Measurements from ENCODE around the gene SORCS2. TPM values are rescaled to one million over a fixed set of nuclear protein-coding genes. Genes with fewer than 3 reads are reported as not detected.

The SORCS2 gene
- under 1 TPM; 0.19 to 0.85 (median 0.66) TPM for total RNA-seq

DNA sequence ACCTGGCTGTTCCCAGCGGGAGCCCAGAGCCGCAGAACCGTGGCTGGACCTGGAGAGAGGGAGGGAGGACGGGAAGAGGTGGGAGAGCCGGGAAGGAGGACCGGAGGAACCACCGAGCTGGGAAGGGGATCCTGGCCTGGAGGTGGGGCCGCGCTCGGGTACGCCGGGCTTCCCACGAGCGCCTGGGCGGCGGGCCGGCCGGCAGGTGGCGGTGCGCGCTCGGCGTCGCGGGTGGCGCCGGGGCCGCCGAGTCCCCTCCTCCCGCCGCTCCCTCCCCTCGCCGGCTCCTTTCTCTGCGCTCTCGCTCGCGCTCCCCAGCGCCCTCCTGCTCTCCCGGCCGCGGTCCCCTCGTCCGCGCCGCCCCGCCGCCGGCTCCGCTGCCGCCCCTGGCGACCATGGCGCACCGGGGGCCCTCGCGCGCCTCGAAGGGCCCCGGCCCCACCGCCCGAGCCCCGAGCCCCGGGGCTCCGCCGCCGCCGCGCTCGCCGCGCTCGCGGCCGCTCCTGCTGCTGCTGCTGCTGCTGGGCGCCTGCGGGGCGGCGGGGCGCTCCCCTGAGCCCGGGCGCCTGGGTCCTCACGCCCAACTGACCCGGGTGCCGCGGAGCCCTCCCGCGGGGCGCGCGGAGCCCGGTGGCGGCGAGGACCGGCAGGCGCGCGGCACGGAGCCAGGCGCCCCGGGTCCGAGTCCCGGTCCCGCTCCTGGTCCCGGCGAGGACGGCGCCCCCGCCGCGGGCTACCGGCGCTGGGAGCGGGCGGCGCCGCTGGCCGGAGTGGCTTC lies at the start of gene SORCS2:
Gene SORCS2 (plus strand): TSS at position 287 of the 778 bp plus-strand sequence.
- TF ChIP-seq, protein P1, sequence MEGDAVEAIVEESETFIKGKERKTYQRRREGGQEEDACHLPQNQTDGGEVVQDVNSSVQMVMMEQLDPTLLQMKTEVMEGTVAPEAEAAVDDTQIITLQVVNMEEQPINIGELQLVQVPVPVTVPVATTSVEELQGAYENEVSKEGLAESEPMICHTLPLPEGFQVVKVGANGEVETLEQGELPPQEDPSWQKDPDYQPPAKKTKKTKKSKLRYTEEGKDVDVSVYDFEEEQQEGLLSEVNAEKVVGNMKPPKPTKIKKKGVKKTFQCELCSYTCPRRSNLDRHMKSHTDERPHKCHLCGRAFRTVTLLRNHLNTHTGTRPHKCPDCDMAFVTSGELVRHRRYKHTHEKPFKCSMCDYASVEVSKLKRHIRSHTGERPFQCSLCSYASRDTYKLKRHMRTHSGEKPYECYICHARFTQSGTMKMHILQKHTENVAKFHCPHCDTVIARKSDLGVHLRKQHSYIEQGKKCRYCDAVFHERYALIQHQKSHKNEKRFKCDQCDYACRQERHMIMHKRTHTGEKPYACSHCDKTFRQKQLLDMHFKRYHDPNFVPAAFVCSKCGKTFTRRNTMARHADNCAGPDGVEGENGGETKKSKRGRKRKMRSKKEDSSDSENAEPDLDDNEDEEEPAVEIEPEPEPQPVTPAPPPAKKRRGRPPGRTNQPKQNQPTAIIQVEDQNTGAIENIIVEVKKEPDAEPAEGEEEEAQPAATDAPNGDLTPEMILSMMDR (IDR thresholded peaks at IDR 0.05; ENCODE audit: low read depth) = no peak

DNA sequence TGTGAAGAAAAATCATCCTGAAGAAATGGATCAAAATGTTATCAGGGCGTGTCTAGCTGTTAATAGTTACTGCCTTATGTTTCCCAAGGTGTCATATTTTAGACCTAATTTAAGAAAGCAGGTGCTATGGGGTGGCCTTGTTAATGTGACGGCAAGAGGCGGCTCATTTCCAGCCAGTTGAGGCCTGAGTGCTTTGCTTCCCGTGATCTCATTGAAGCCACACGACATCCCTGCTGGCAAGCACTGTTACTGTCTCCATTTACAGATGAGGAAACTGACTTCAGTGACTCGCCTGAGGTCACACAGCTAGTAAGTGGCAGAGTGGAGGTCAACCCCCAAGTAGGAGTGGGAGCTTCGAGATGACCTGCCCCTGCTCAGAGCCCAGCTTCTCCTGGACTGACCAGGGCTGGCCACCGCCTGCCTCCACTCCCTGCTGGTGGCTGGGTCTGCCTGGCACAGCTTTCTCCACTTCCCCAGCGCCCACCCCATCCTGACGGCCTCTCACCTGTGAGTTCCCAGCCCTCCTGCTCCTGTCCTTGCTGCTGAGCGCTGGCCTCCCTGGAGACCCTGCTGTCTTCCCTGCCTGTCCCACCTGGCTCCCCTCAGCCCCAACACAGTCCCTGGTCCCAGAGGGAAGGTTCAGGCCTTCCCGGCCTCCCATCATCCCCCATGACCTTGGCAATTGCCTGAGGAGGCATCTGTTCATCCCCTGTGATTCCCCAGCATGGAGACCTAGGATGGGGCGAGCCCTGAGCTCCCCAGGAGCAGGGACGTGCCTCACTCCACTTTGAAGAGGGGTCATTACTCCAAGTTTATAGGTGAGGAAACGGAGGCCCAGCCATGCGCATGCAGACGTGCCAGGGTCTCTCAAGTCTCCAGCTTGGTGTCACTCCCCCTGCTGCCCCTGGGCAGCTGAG lies 47.7 kb upstream of the SORCS2 start:
- TF ChIP-seq, protein P1 (IDR thresholded peaks at IDR 0.05; ENCODE audit: low read depth) = no peak

DNA sequence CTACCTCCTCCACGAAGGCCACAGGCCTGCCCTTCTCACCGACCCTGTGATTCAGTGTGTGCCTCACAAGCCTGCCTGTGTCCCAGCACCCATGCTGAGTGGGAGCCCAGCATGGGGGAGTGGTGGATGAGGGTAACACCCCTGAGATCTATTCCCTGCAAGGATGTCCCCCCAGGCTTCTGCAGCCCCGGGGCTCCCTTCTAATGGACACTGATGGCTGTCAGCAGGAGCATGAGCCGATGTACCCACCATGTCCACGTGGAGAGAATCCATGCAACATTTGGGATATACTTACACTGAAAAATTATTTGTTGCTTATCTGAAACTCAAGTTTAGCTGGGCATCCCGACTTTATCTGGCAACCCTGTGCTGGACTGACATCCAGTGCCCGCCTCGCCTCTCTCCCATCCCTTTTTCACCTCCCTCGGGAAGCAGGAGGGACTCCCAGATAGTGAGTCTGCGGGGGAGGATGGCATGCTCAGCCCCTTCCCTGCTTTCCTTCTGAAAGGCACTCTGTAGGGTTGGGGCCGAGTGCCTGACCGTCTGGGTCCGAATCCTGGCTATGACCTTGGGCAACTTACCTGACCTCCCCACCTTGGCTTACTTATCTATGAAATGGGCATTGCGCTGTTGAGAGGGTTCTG lies 46.9 kb upstream of the SORCS2 start:
- TF ChIP-seq, protein P1 (IDR thresholded peaks at IDR 0.05; ENCODE audit: low read depth) = no peak

DNA sequence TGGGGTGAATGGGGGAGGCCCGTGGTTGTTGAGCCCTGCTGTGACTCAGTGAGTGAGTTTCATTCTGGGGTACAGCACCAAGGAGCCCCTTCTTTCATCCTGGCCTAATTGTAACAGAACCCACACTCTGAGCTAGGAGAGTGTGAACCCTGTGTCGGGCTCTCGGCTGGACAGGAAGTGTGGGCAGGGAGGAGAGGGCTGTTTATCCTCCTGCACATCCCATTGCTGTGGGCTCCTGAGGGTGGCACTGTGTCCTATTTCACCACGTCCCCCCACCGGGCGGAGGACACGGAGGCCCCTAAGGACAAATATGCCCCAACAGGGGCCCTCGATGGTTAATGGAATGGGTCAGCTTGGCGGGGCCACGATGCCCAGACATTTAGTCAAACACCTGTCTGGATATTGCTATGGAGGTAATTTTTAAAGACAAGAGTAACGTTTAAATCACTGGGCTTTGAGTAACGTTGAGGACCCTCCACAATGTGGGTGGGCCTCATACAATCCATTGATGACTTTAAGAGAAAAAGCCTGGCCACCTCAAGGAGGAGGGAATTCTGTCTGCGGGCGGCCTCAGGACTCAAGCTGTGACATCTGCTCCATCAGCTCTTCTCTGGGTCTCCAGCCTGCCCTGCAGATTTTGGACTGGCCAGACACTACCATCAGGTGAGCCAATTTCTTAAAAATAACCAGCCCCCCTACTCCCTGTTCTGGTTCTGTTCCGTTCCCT lies 46.1 kb upstream of the SORCS2 start:
- TF ChIP-seq, protein P1 (IDR thresholded peaks at IDR 0.05; ENCODE audit: low read depth) = no peak

DNA sequence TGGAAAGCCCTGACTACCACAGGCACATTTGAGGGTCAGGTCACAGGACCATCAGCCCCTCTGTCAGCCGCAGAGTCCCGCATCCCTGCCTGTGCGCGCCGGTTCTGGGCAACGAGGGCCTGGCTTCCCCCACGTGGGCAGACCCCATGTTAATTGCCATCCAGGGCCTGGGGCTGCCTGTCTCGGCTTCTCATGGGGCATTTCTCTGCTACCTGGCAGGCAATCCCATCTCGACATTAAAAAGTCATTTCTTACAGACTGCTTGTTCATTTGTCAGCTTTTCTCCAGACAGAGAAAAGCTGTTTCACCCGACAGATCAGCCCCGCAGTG lies 45.6 kb upstream of the SORCS2 start:
- TF ChIP-seq, protein P1 (IDR thresholded peaks at IDR 0.05; ENCODE audit: low read depth) = no peak

DNA sequence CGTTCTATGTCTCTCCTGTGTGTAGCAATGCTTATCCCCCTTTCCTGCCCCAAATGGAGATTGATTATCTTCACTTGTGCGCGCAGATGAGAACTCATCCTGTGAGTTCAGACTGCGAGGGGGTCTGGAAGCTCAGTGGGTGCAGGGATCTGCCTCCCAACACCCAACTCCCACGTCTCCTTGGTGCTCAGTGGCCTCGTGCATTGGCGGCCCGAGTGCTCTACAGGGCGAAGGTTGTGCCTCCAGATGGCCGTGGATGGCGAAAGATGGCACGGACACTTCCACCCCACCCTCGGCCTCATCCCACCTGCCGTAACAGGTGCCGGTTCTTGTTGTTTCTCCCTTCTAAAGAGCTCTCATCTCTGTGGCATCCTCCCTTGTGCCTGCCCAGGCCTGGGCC lies 45.1 kb upstream of the SORCS2 start:
- TF ChIP-seq, protein P1 (IDR thresholded peaks at IDR 0.05; ENCODE audit: low read depth) = no peak
